GM19328 (cell line): Measurements from ENCODE around the gene AKAIN1.

ENCODE experiments used
- ATAC-seq: cut with Tn5 transposase; IDR thresholded peaks from one replicate; pipeline ENCODE4 v1.9.1; 2021; ENCODE audit warnings: mild to moderate bottlenecking, moderate library complexity; ENCODE audit not compliant: unreplicated experiment

Gene AKAIN1

GRCh38 chr18:5162111-5162510 is 34.9 kb downstream of the AKAIN1 start:
- ATAC-seq = no peak

- no peak for ATAC-seq
Measured at GRCh38 chr18:5159080-5159479, 38.0 kb downstream of the AKAIN1 start.

- no peak for ATAC-seq
Measured at GRCh38 chr18:5158587-5158986, 38.5 kb downstream of the AKAIN1 start.

GRCh38 chr18:5158172-5158571 is 38.9 kb downstream of the AKAIN1 start:
- ATAC-seq = no peak

- no peak for ATAC-seq
Measured at GRCh38 chr18:5155907-5156287, 41.2 kb downstream of the AKAIN1 start.

GRCh38 chr18:5155218-5155906 is 41.7 kb downstream of the AKAIN1 start:
- no peak for ATAC-seq

GRCh38 chr18:5152343-5153020 is 44.6 kb downstream of the AKAIN1 start:
- ATAC-seq = no peak

GRCh38 chr18:5150894-5151293 is 46.2 kb downstream of the AKAIN1 start:
- no peak for ATAC-seq

GRCh38 chr18:5146093-5146492 is 51.0 kb downstream of the AKAIN1 start:
- ATAC-seq = no peak

- ATAC-seq = no peak
Measured at GRCh38 chr18:5145168-5145825, 51.8 kb downstream of the AKAIN1 start.

- ATAC-seq = no peak
Measured at GRCh38 chr18:5144629-5145028, 52.4 kb downstream of the AKAIN1 start.

GRCh38 chr18:5142859-5143258 is 54.2 kb downstream of the AKAIN1 start:
- no peak for ATAC-seq

GRCh38 chr18:5142131-5142530 is 54.9 kb downstream of the AKAIN1 start:
- ATAC-seq = no peak

GRCh38 chr18:5137261-5137660 is 59.8 kb downstream of the AKAIN1 start:
- no peak for ATAC-seq

GRCh38 chr18:5132987-5133386 is 64.1 kb downstream of the AKAIN1 start:
- ATAC-seq = no peak

GRCh38 chr18:5122272-5122671 is 74.8 kb downstream of the AKAIN1 start:
- no peak for ATAC-seq

- ATAC-seq = no peak
Measured at GRCh38 chr18:5110266-5110665, 86.8 kb downstream of the AKAIN1 start.

GRCh38 chr18:5107988-5108387 is 89.1 kb downstream of the AKAIN1 start:
- no peak for ATAC-seq

GRCh38 chr18:5106730-5107129 is 90.3 kb downstream of the AKAIN1 start:
- ATAC-seq = no peak

GRCh38 chr18:5104246-5104645 is 92.8 kb downstream of the AKAIN1 start:
- ATAC-seq = no peak

GRCh38 chr18:5103693-5104092 is 93.4 kb downstream of the AKAIN1 start:
- no peak for ATAC-seq

GRCh38 chr18:5103286-5103685 is 93.8 kb downstream of the AKAIN1 start:
- no peak for ATAC-seq
